GM12878 (cell line): ENCODE measurements around the gene NKRF. TPM values are rescaled to one million over a fixed set of nuclear protein-coding genes. Genes with fewer than 3 reads are reported as not detected.

ENCODE experiments used
- ATAC-seq: fragments of 200-7000 bp; cut with Tn5 transposase; 3 replicates; pipeline ENCODE4 v1.9.1; 2020; ENCODE audit warnings: mild to moderate bottlenecking, moderate library complexity
- BruUV-seq: library from RNA; stranded (reverse); fragments of 400-500 nt; replicated peaks from 2 replicates; lab custom pipeline; 2021; lab: Mats Ljungman, UMichigan
- CTCF ChIA-PET: fragments of 300-600 bp; sonication (Branson Sonifier 250); formaldehyde crosslinking; extraction: SDS; loops from one replicate; lab custom pipeline; 2021; ENCODE audit warnings: inconsistent platforms; lab: Yijun Ruan, JAX
- POLR2A ChIA-PET: fragments of 350-600 bp; formaldehyde crosslinking; extraction: SDS; loops from one replicate; lab custom pipeline; 2021; ENCODE audit warnings: inconsistent platforms; lab: Charles Lee
- RAD21 ChIA-PET: fragments of 300-600 bp; sonication (Branson Sonifier 250); formaldehyde crosslinking; loops from one replicate; lab custom pipeline; 2023; ENCODE audit warnings: antibody characterized with exemption; ENCODE audit not compliant: unreplicated experiment; lab: Charles Lee
- SMC1A ChIA-PET: fragments of 300-600 bp; sonication (Branson Sonifier 250); formaldehyde crosslinking; loops from one replicate; lab custom pipeline; 2023; ENCODE audit not compliant: unreplicated experiment, uncharacterized antibody; lab: Charles Lee
- DNase-seq: peaks from one replicate; pipeline ENCODE4 v3.0.0-alpha.2; 2011; ENCODE audit warnings: low read depth, low spot score
- FAIRE-seq: peaks from 3 replicates; lab custom pipeline; 2011; peaks lifted over from hg19 to GRCh38; lab: Jason Lieb, UNC
- H2AFZ ChIP-seq: 2 replicates; pipeline ENCODE4 v1.6.0; 2011; ENCODE audit warnings: low read depth, low read length, control low read depth; ENCODE audit not compliant: control insufficient read depth
- H3K27ac ChIP-seq: 2 replicates; pipeline ENCODE4 v1.5.1; 2011; ENCODE audit warnings: control low read depth; ENCODE audit not compliant: control insufficient read depth, insufficient read depth
- H3K27me3 ChIP-seq, 2 experiments: replicated peaks in 1 of 2; 2 replicates each; pipeline versions ENCODE4 v1.6.0 to v1.6.1; 2011; ENCODE audit warnings: low read length in 1 of 2; ENCODE audit not compliant: control insufficient read depth in 2 of 2, insufficient read depth in 2 of 2
- H3K36me3 ChIP-seq, 2 experiments: 2 replicates each; pipeline ENCODE4 v1.5.1; 2011; ENCODE audit warnings: low read length in 1 of 2; ENCODE audit not compliant: control insufficient read depth in 2 of 2, insufficient read depth in 2 of 2
- H3K4me1 ChIP-seq: 2 replicates; pipeline ENCODE4 v1.6.1; 2011; ENCODE audit warnings: mild to moderate bottlenecking, low read length, moderate library complexity, mixed read lengths; ENCODE audit not compliant: control insufficient read depth, insufficient read depth
- H3K4me2 ChIP-seq: 2 replicates; pipeline ENCODE4 v1.6.0; 2011; ENCODE audit warnings: control low read depth; ENCODE audit not compliant: control insufficient read depth, insufficient read depth
- H3K4me3 ChIP-seq: fragments of 200-600 bp; sonication (generic); 2 replicates; pipeline ENCODE4 v1.5.1; 2016
- H3K79me2 ChIP-seq: 2 replicates; pipeline ENCODE4 v1.6.0; 2011; ENCODE audit warnings: low read length; ENCODE audit not compliant: control insufficient read depth, insufficient read depth
- H3K9ac ChIP-seq: 2 replicates; pipeline ENCODE4 v1.8.0; 2011; ENCODE audit warnings: low read length, control low read depth, mixed read lengths; ENCODE audit not compliant: control insufficient read depth, insufficient read depth
- H3K9me3 ChIP-seq: replicated peaks from 3 replicates; pipeline ENCODE4 v1.5.1; 2011; ENCODE audit warnings: mild to moderate bottlenecking, low read length; ENCODE audit not compliant: control insufficient read depth, insufficient read depth
- H4K20me1 ChIP-seq: 2 replicates; pipeline ENCODE4 v1.6.0; 2011; ENCODE audit not compliant: control insufficient read depth, insufficient read depth
- MEF2B ChIP-seq: fragments of 450-650 bp; IDR thresholded peaks from 2 replicates; pipeline ENCODE4 v1.6.1; 2018; ENCODE audit warnings: mild to moderate bottlenecking, moderate library complexity; ENCODE audit not compliant: partially characterized antibody, poor library complexity, severe bottlenecking
- MYC ChIP-seq: IDR thresholded peaks from 2 replicates; pipeline ENCODE4 v1.6.1; 2011; ENCODE audit warnings: mild to moderate bottlenecking, low read length, moderate library complexity, inconsistent platforms; ENCODE audit not compliant: insufficient read depth, insufficient replicate concordance, insufficient read length, severe bottlenecking
- SMAD1 ChIP-seq: fragments of 450-650 bp; IDR thresholded peaks from 2 replicates; pipeline ENCODE4 v1.6.1; 2018; ENCODE audit warnings: mild to moderate bottlenecking, low read depth; ENCODE audit not compliant: partially characterized antibody
- SUPT20H ChIP-seq: IDR thresholded peaks from 2 replicates; pipeline ENCODE4 v1.6.1; 2011; ENCODE audit warnings: low read depth, mild to moderate bottlenecking, low read length, moderate library complexity, borderline replicate concordance; ENCODE audit not compliant: control insufficient read depth
- ZNF217 ChIP-seq: fragments of 450-650 bp; IDR thresholded peaks from 2 replicates; pipeline ENCODE4 v1.6.1; 2017; ENCODE audit warnings: antibody characterized with exemption, mild to moderate bottlenecking
- ZNF24 ChIP-seq: fragments of 450-650 bp; IDR thresholded peaks from 2 replicates; pipeline ENCODE4 v1.6.1; 2017; ENCODE audit warnings: antibody characterized with exemption, mild to moderate bottlenecking
- WGBS: methylation state at CpG from one replicate; pipeline ENCODE4 v1.1.6; 2016; ENCODE audit warnings: low lambda C conversion rate; ENCODE audit not compliant: insufficient replicate concordance, insufficient coverage; ENCODE audit errors: missing lambda C conversion rate; 5-methylcytosine and 5-hydroxymethylcytosine counted together
- in situ Hi-C: fragments of 300-500 bp; cut with MboI; formaldehyde crosslinking; loops from 9 replicates; pipeline ENCODE4 v1.14.3; 2018; ENCODE audit warnings: mixed read lengths
- intact Hi-C: fragments of 100-400 bp; cut with micrococcal nuclease; formaldehyde crosslinking; loops from one replicate; pipeline ENCODE4 v1.14.2; 2022; ENCODE audit not compliant: unreplicated experiment
- polyA plus RNA-seq, 11 experiments: library from polyadenylated mRNA; depleted of rRNA in 4 of 11; unstranded in 6 of 11; stranded (reverse) in 5 of 11; fragments of >200 nt; fragmentation: Nextera tagmentation in 4 of 11; fragmentation: Illumina TruSeq in 1 of 11; extraction: Ambion mirVana in 4 of 11; extraction: Trizol in 1 of 11; gene quantifications; 1 replicate in 1 of 11; 2 replicates in 10 of 11; pipeline versions ENCODE4 v1.2.1 to v1.2.3, GENCODE V29; 2011 to 2016; ENCODE audit warnings: inconsistent platforms in 2 of 11, missing spikeins in 2 of 11, low read depth in 1 of 11
- total RNA-seq, 4 experiments: library from RNA; depleted of rRNA in 3 of 4; stranded (reverse); fragments of >200 nt in 3 of 4; fragmentation: Illumina TruSeq in 1 of 4; extraction: Trizol in 1 of 4; gene quantifications; 2 replicates each; pipeline versions ENCODE4 v1.2.1 to v1.2.3, GENCODE V29; 2013 to 2021
- TF ChIP-seq, protein P1 (sequence below): fragments of 450-650 bp; IDR thresholded peaks from 2 replicates; pipeline ENCODE4 v1.6.1; 2016; ENCODE audit warnings: mild to moderate bottlenecking, moderate library complexity, borderline replicate concordance

Gene NKRF
- total and polyA plus RNA-seq, 10 of the 15 experiments (the other 5 are each of a cell fraction or from before 2014, with no cell fraction given), result 6.2 to 21.5 (median 10.1) TPM

DNA sequence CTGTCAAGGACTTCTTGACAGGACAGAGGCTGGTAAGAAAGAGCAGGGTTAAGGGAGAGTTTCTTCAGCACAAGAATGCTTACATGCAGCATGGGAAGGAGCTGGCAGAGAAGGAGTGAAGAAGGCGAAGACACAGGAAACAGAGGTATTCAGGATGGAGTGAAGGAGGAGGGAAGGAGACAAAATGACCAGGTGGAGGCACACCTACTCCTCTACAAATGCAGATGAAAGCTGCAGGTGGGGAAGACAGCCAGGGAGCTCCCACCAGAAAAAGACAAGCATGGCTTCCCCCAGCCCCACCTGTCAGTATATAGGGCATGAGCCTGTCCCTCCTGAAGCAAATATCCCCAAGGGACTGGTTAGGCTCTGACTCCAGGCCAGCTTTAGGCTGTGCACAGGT, 29.6 kb upstream of the NKRF start:
- DNase-seq (no peak), FAIRE-seq (no peak), ATAC-seq (no peak; the same call in 2 of the 3 replicates)
- Histone ChIP-seq H3K27ac (peak overlapping the region; percentile 80), H3K27me3 (no peaks in the 10 kb centered on the region), H3K4me1 (peaks cover 52% of the 10 kb centered on the region), H3K9me3 (no peaks in the 10 kb centered on the region), H3K4me3 (no peak overlapping the region), H3K79me2 (peaks cover 7% of the 10 kb centered on the region), H3K9ac (peak overlapping the region; percentile 33; the same call in 1 of the 2 replicates), H3K36me3 (peaks cover 9 to 16% of the 10 kb centered on the region in 2 experiments), H4K20me1 (no peaks in the 10 kb centered on the region), H2AFZ (no peak overlapping the region; the same call in 1 of the 2 replicates), H3K4me2 (peak overlapping the region; percentile 77)
- BruUV-seq, result no TSS peak
- intact Hi-C loops, result no loop called here
- POLR2A ChIA-PET, result interaction anchor here (1.6 to 3.6 kb wide), 5 partner anchors 11 to 53 kb away, joined by 4 to 15 read pairs (median 6); no protein-coding TSS in a partner anchor
- CTCF ChIA-PET, result interaction anchor here (1.0 to 5.0 kb wide), 9 partner anchors 9 to 124 kb away, joined by 4 to 28 read pairs (median 8); partner anchors contain the start of gene SEPTIN6
- RAD21 ChIA-PET, result interaction anchor here (1.2 to 11.0 kb wide), 10 partner anchors 11 to 120 kb away, joined by 3 to 99 read pairs (median 14); partner anchors contain the start of gene SEPTIN6
- no peak for TF ChIP-seq ZNF24
- TF ChIP-seq SMAD1, result no peak
- peak; percentile 46 for TF ChIP-seq MEF2B
- TF ChIP-seq, protein P1, sequence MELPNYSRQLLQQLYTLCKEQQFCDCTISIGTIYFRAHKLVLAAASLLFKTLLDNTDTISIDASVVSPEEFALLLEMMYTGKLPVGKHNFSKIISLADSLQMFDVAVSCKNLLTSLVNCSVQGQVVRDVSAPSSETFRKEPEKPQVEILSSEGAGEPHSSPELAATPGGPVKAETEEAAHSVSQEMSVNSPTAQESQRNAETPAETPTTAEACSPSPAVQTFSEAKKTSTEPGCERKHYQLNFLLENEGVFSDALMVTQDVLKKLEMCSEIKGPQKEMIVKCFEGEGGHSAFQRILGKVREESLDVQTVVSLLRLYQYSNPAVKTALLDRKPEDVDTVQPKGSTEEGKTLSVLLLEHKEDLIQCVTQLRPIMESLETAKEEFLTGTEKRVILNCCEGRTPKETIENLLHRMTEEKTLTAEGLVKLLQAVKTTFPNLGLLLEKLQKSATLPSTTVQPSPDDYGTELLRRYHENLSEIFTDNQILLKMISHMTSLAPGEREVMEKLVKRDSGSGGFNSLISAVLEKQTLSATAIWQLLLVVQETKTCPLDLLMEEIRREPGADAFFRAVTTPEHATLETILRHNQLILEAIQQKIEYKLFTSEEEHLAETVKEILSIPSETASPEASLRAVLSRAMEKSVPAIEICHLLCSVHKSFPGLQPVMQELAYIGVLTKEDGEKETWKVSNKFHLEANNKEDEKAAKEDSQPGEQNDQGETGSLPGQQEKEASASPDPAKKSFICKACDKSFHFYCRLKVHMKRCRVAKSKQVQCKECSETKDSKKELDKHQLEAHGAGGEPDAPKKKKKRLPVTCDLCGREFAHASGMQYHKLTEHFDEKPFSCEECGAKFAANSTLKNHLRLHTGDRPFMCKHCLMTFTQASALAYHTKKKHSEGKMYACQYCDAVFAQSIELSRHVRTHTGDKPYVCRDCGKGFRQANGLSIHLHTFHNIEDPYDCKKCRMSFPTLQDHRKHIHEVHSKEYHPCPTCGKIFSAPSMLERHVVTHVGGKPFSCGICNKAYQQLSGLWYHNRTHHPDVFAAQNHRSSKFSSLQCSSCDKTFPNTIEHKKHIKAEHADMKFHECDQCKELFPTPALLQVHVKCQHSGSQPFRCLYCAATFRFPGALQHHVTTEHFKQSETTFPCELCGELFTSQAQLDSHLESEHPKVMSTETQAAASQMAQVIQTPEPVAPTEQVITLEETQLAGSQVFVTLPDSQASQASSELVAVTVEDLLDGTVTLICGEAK, result no peak
- no peak for TF ChIP-seq ZNF217
- no peak for TF ChIP-seq SUPT20H
- TF ChIP-seq MYC, result no peak
- 73% methylated on average over 1 of the region's 1 CpG for WGBS
- in situ Hi-C loops, result no loop called here
- SMC1A ChIA-PET, result interaction anchor here (1.0 to 5.7 kb wide), 12 partner anchors 8 to 94 kb away, joined by 3 to 38 read pairs (median 6); no protein-coding TSS in a partner anchor
